Measurements from ENCODE around the gene UBAC1.

The UBAC1 gene

GRCh38 chr9:135905380-135906258, 55.6 kb downstream of the UBAC1 start:
- Histone ChIP-seq H3K9ac (ENCODE audit: low read depth, low read length, poor library complexity, severe bottlenecking) (peak overlapping the region; percentile 69), H3K36me3 (ENCODE audit: insufficient read depth, low read length) (no peaks in the 10 kb centered on the region), H2AFZ (ENCODE audit: low read length) (no peak overlapping the region), H3K27me3 (ENCODE audit: insufficient read depth, low read length, poor library complexity, severe bottlenecking) (no peaks in the 10 kb centered on the region), H3K4me2 (ENCODE audit: low read depth, low read length, poor library complexity, severe bottlenecking) (peak overlapping the region; percentile 98), H3K9me2 (replicated peaks; ENCODE audit: low read depth, low read length) (no peaks in the 10 kb centered on the region), H3F3A (ENCODE audit: low read depth) (no peaks in the 10 kb centered on the region), H4K20me1 (ENCODE audit: insufficient read depth, low read length, poor library complexity, severe bottlenecking) (peaks cover 68% of the 10 kb centered on the region), H3K4me3 (ENCODE audit: low read length, poor library complexity, severe bottlenecking) (peak overlapping the region; percentile 83), H3K9me3 (ENCODE audit: insufficient read depth, low read depth, low read length) (no peaks in the 10 kb centered on the region), H3K79me2 (ENCODE audit: insufficient read depth, low read length) (peaks cover 85% of the 10 kb centered on the region), H3K4me1 (ENCODE audit: insufficient read depth, low read length, poor library complexity, severe bottlenecking) (peaks cover 66% of the 10 kb centered on the region)
- TF ChIP-seq EZH2phosphoT487 (IDR thresholded peaks at IDR 0.05; ENCODE audit: borderline replicate concordance) = no peak
- no peak for TF ChIP-seq CTCF (conservative IDR thresholded peaks at IDR 0.05; ENCODE audit: low read length)

DNA sequence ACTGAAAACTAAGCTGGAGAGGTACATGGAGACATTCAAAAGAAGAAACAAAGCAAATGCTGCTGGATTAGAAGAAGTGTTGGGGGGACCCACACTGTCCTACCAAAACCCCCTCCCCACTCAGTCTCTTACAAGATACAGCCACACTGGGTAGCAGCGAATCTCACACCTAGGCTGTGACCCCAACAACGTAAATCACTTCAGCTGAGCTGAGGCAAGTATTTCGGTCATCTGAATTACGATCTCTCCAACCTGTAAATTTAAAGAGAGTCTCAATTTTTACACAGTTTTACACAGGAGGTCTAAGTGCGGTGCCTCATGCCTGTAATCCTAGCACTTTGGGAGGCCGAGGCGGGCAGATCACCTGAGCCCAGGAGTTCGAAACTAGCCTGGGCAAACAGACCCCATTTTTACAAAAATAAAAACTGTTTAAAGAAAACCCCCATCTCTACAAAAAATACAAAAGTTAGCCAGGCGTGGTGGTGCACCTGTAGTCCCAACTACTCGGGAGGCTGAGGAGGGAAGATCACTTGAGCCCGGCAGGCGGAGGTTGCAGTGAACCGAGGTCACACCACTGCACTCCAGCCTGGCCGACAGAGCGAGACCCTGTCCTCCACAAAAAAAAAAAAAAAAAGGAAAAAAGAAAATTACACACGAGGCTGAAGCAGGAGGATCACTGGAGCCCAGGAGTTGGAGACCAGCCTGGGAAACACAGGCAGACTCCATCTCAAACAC, 57.2 kb downstream of the UBAC1 start:
- no peaks in the 10 kb centered on the region for H3K9me3 ChIP-seq (ENCODE audit: insufficient read depth, low read depth, low read length)
- peak overlapping the region; percentile 15 for H3K9ac ChIP-seq (ENCODE audit: low read depth, low read length, poor library complexity, severe bottlenecking)
- TF ChIP-seq CTCF (conservative IDR thresholded peaks at IDR 0.05; ENCODE audit: low read length) (no peak), EZH2phosphoT487 (IDR thresholded peaks at IDR 0.05; ENCODE audit: borderline replicate concordance) (no peak)
- peaks cover 5% of the 10 kb centered on the region; the same call in 1 of the 2 replicates for H3F3A ChIP-seq (ENCODE audit: low read depth)
- peaks cover 66% of the 10 kb centered on the region for H3K4me1 ChIP-seq (ENCODE audit: insufficient read depth, low read length, poor library complexity, severe bottlenecking)
- H3K4me2 ChIP-seq (ENCODE audit: low read depth, low read length, poor library complexity, severe bottlenecking) = peak overlapping the region; percentile 98
- H3K36me3 ChIP-seq (ENCODE audit: insufficient read depth, low read length) = no peaks in the 10 kb centered on the region
- peaks cover 88% of the 10 kb centered on the region for H3K79me2 ChIP-seq (ENCODE audit: insufficient read depth, low read length)
- H3K9me2 ChIP-seq (replicated peaks; ENCODE audit: low read depth, low read length) = no peaks in the 10 kb centered on the region
- peak overlapping the region; percentile 83 for H3K4me3 ChIP-seq (ENCODE audit: low read length, poor library complexity, severe bottlenecking)
- no peaks in the 10 kb centered on the region for H3K27me3 ChIP-seq (ENCODE audit: insufficient read depth, low read length, poor library complexity, severe bottlenecking)
- peaks cover 81% of the 10 kb centered on the region for H4K20me1 ChIP-seq (ENCODE audit: insufficient read depth, low read length, poor library complexity, severe bottlenecking)
- H2AFZ ChIP-seq (ENCODE audit: low read length) = no peak overlapping the region

DNA sequence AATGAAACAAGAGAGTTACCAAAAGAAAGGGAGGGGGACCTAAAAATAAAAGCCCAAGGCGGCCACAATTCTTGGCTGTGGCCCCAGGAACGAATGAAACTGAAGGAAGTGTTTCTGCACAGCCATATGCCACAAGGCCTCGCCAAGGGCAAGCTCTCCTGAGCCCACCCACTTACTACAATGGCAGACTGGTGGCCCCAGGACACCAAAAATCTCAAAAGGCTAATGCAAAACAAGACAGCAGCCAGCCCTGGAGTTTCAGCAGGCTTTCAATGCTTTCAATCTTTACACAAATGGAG, 57.9 kb downstream of the UBAC1 start:
- H3K4me2 ChIP-seq (ENCODE audit: low read depth, low read length, poor library complexity, severe bottlenecking) = peak overlapping the region; percentile 98
- no peaks in the 10 kb centered on the region for H3K27me3 ChIP-seq (ENCODE audit: insufficient read depth, low read length, poor library complexity, severe bottlenecking)
- peak overlapping the region; percentile 83 for H3K4me3 ChIP-seq (ENCODE audit: low read length, poor library complexity, severe bottlenecking)
- peaks cover 64% of the 10 kb centered on the region for H3K4me1 ChIP-seq (ENCODE audit: insufficient read depth, low read length, poor library complexity, severe bottlenecking)
- no peak overlapping the region for H2AFZ ChIP-seq (ENCODE audit: low read length)
- peaks cover 7% of the 10 kb centered on the region; the same call in 1 of the 2 replicates for H3F3A ChIP-seq (ENCODE audit: low read depth)
- H3K79me2 ChIP-seq (ENCODE audit: insufficient read depth, low read length) = peaks cover 87% of the 10 kb centered on the region
- peaks cover 82% of the 10 kb centered on the region for H4K20me1 ChIP-seq (ENCODE audit: insufficient read depth, low read length, poor library complexity, severe bottlenecking)
- H3K9me2 ChIP-seq (replicated peaks; ENCODE audit: low read depth, low read length) = no peaks in the 10 kb centered on the region
- no peaks in the 10 kb centered on the region for H3K9me3 ChIP-seq (ENCODE audit: insufficient read depth, low read depth, low read length)
- peak overlapping the region; percentile 15 for H3K9ac ChIP-seq (ENCODE audit: low read depth, low read length, poor library complexity, severe bottlenecking)
- TF ChIP-seq CTCF (conservative IDR thresholded peaks at IDR 0.05; ENCODE audit: low read length) (no peak), EZH2phosphoT487 (IDR thresholded peaks at IDR 0.05; ENCODE audit: borderline replicate concordance) (no peak)
- no peaks in the 10 kb centered on the region for H3K36me3 ChIP-seq (ENCODE audit: insufficient read depth, low read length)

Data from Loucy (cell line).